ENCODE data around the gene OR10P1. TPM values are rescaled to one million over a fixed set of nuclear protein-coding genes. Genes with fewer than 3 reads are reported as not detected.

The OR10P1 gene
- total RNA-seq, 1 donor from 2014 or later = not detected

- no peak for TF ChIP-seq CTCF (conservative IDR thresholded peaks at IDR 0.05; ENCODE audit: low read depth, low read length)
- DNase-seq (ENCODE audit: low read depth) = no peak
- H3K4me3 ChIP-seq (ENCODE audit: low read depth, low read length) = no peak overlapping the region
These were observed 35.1 kb downstream of the OR10P1 start for GRCh38 chr12:55671746-55672145.

- H3K4me3 ChIP-seq (ENCODE audit: low read depth, low read length) = no peak overlapping the region
- TF ChIP-seq CTCF (conservative IDR thresholded peaks at IDR 0.05; ENCODE audit: low read depth, low read length) = no peak
- no peak for DNase-seq (ENCODE audit: low read depth)
These were observed 36.9 kb downstream of the OR10P1 start for GRCh38 chr12:55673638-55674037.

DNA sequence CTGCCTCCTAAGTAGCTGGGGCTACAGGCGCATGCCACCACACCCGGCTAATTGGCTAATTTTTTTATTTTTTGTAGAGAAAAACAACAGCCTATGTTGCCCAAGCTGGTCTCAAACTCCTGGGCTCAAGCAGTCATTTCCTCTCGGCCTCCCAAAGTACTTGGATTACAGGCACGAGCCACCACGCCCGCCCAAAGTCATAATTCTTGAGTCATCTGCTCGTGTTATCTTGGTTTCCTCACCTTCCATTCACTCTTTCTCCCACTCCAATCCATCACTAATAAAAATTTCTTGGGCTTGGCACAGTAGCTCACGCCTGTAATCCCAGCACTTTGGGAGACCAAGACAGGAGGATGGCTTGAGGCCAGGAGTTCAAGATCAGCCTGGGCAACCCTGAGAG lies 39.0 kb downstream of the OR10P1 start:
- no peak for TF ChIP-seq CTCF (conservative IDR thresholded peaks at IDR 0.05; ENCODE audit: low read depth, low read length)
- DNase-seq (ENCODE audit: low read depth) = no peak
- no peak overlapping the region for H3K4me3 ChIP-seq (ENCODE audit: low read depth, low read length)

- no peak overlapping the region for H3K4me3 ChIP-seq (ENCODE audit: low read depth, low read length)
- no peak for DNase-seq (ENCODE audit: low read depth)
- no peak for TF ChIP-seq CTCF (conservative IDR thresholded peaks at IDR 0.05; ENCODE audit: low read depth, low read length)
These were observed 40.0 kb downstream of the OR10P1 start for GRCh38 chr12:55676707-55677106.

GRCh38 chr12:55679691-55680090 lies 43.0 kb downstream of the OR10P1 start:
- TF ChIP-seq CTCF (conservative IDR thresholded peaks at IDR 0.05; ENCODE audit: low read depth, low read length) = no peak
- DNase-seq (ENCODE audit: low read depth) = no peak
- H3K4me3 ChIP-seq (ENCODE audit: low read depth, low read length) = no peak overlapping the region

DNA sequence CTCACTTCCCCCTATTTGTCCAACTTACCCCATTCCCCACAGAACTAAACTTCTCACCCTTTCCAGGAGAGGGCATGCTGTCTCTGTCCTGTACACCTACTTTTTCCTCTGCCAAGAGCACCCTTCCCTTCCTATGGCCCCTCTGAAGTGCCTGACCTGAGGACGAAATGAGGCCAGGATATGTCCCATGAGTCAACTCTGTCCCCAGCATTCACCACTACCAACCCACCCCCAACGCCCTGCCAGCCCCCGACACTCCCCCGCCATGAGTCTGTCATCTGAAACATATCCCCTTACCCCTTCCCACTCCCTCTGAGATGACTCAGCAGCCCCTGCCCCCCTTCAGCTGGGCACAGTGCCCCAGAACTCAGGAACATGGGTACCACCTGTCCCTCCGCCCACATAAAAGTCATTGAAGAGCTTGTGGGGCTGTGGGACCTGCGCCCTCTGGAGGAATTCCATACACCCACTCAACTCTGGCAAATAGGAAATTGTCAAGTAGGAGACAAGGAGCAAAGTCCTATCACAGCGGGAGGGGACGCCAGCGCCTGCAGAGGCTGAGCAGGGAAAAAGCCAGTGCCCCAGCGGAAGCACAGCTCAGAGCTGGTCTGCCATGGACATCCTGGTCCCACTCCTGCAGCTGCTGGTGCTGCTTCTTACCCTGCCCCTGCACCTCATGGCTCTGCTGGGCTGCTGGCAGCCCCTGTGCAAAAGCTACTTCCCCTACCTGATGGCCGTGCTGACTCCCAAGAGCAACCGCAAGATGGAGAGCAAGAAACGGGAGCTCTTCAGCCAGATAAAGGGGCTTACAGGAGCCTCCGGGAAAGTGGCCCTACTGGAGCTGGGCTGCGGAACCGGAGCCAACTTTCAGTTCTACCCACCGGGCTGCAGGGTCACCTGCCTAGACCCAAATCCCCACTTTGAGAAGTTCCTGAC lies 44.7 kb downstream of the OR10P1 start:
- peak; percentile 69 for DNase-seq (ENCODE audit: low read depth)
- TF ChIP-seq CTCF (conservative IDR thresholded peaks at IDR 0.05; ENCODE audit: low read depth, low read length) = peak; percentile 60
- peak overlapping the region; percentile 78 for H3K4me3 ChIP-seq (ENCODE audit: low read depth, low read length)
